Spleen (tissue), 7 donors: Measurements from ENCODE around the gene NUP88.

Source experiments
- CTCF ChIP-seq, 11 experiments: fragments of 200-600 bp in 7 of 11; fragments of 450-650 bp in 4 of 11; sonication (generic) in 4 of 11; IDR thresholded peaks in 8 of 11; conservative IDR thresholded peaks in 3 of 11; 1 replicate in 7 of 11; 2 replicates in 4 of 11; pipeline versions ENCODE4 v1.4.0 to v1.8.0; 2016 to 2021; ENCODE audit warnings: antibody characterized with exemption in 11 of 11, inconsistent platforms in 4 of 11, mild to moderate bottlenecking in 1 of 11
- POLR2A ChIP-seq, 3 donors: fragments of 450-650 bp; IDR thresholded peaks; one replicate each; pipeline ENCODE4 v1.5.1; 2017; ENCODE audit warnings: antibody characterized with exemption in 3 of 3, mild to moderate bottlenecking in 1 of 3
- POLR2AphosphoS5 ChIP-seq, 3 donors: sonication (generic); formaldehyde crosslinking; IDR thresholded peaks; one replicate each; pipeline ENCODE4 v1.5.1; 2017; ENCODE audit warnings: antibody characterized with exemption in 3 of 3
- donor health status: DM: no; HTN: no; CAD: no; lungs with moderate emphysema.
- donor health status: DM: no; HTN: no; CAD: no.
- donor health status: DM: no; HTN: no; CAD: no.

- TF ChIP-seq CTCF (IDR thresholded peaks at IDR 0.05 in 8 of 11, conservative IDR thresholded peaks at IDR 0.05 in 3 of 11) (no peak), POLR2AphosphoS5 (IDR thresholded peaks at IDR 0.05) (no peak), POLR2A (IDR thresholded peaks at IDR 0.05) (no peak)
These were observed 27.3 kb upstream of the NUP88 start for GRCh38 chr17:5446786-5447185.
